MM.1S (cell line): ENCODE results near the gene PLEKHG5.

ENCODE experiments used
- CTCF ChIP-seq: fragments of 300-600 bp; sonication (generic); IDR thresholded peaks from 2 replicates; pipeline ENCODE4 v1.5.1; 2016; ENCODE audit warnings: antibody characterized with exemption, low read length, mixed read lengths
- EZH2 ChIP-seq: fragments of 300-600 bp; sonication (generic); optimal IDR thresholded peaks from 2 replicates; pipeline ENCODE3; 2017; ENCODE audit warnings: low read depth, mild to moderate bottlenecking, antibody characterized with exemption, low read length, mixed read lengths
- EZH2phosphoT487 ChIP-seq: fragments of 300-600 bp; sonication (generic); IDR thresholded peaks from 2 replicates; pipeline ENCODE4 v1.6.1; 2018; ENCODE audit warnings: antibody characterized with exemption, low read length

DNA sequence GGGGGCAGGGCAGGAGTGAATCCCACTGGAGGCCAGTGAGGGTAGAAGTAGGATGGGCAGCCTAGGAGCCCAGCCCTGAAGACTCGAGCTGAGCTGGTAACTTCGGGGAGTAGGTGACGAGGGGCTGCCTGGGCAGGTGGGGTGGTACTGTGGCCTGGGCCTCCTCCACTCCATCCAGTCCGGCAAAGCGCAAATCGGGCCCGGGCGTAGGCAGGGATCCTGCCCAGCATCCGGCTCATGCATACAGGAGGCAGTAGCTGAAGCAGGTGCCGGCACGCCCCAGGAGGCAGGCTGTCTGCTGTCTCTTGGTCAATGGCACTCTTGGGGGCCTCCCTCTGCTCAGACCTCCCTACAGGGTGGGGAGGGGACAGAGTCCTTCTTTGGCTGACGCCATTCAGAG, 24.2 kb downstream of the PLEKHG5 start:
- no peak for TF ChIP-seq CTCF
- TF ChIP-seq EZH2 = no peak
- TF ChIP-seq EZH2phosphoT487 = no peak
